Measurements from ENCODE around the gene MYH7. TPM values are rescaled to one million over a fixed set of nuclear protein-coding genes. Genes with fewer than 3 reads are reported as not detected.

Gene MYH7
- total RNA-seq, 1 donor from 2014 or later, result not detected

GRCh38 chr14:23380976-23381375, 54.5 kb downstream of the MYH7 start:
- TF ChIP-seq EZH2 (IDR thresholded peaks at IDR 0.05; ENCODE audit: insufficient read depth, low read length) (no peak), CTCF (IDR thresholded peaks at IDR 0.05; ENCODE audit: insufficient read depth, low read depth, low read length) (no peak)
- Mint-ChIP-seq H3K9me3 (ENCODE audit: unreplicated experiment) (peaks cover 1% of the 10 kb centered on the region), H3K27ac (ENCODE audit: unreplicated experiment) (no peak overlapping the region), H3K36me3 (ENCODE audit: low read depth, unreplicated experiment) (peaks cover 3% of the 10 kb centered on the region), H3K4me1 (ENCODE audit: low read depth, unreplicated experiment) (peaks cover 3% of the 10 kb centered on the region), H3K4me3 (ENCODE audit: unreplicated experiment) (no peak overlapping the region), H3K27me3 (ENCODE audit: low read depth, unreplicated experiment) (peaks cover 63% of the 10 kb centered on the region)
- Histone ChIP-seq H3K4me3 (ENCODE audit: insufficient read depth, low read depth, low read length) (no peak overlapping the region), H3K27ac (ENCODE audit: low read depth, low read length) (no peak overlapping the region), H4K20me1 (ENCODE audit: insufficient read depth, low read length) (no peaks in the 10 kb centered on the region), H3K9ac (ENCODE audit: low read length) (no peak overlapping the region), H3K79me2 (ENCODE audit: insufficient read depth, low read length) (no peaks in the 10 kb centered on the region), H3K27me3 (ENCODE audit: insufficient read depth, low read length) (peaks cover 2% of the 10 kb centered on the region), H2AFZ (ENCODE audit: low read depth, low read length) (no peak overlapping the region), H3K4me1 (ENCODE audit: insufficient read depth, low read length) (no peaks in the 10 kb centered on the region), H3K9me3 (ENCODE audit: insufficient read depth, low read depth, low read length) (no peaks in the 10 kb centered on the region), H3K4me2 (ENCODE audit: low read length) (no peak overlapping the region), H3K36me3 (ENCODE audit: insufficient read depth, low read length) (no peaks in the 10 kb centered on the region)
- DNase-seq (ENCODE audit: low read depth) (no peak), FAIRE-seq (no peak)

DNA sequence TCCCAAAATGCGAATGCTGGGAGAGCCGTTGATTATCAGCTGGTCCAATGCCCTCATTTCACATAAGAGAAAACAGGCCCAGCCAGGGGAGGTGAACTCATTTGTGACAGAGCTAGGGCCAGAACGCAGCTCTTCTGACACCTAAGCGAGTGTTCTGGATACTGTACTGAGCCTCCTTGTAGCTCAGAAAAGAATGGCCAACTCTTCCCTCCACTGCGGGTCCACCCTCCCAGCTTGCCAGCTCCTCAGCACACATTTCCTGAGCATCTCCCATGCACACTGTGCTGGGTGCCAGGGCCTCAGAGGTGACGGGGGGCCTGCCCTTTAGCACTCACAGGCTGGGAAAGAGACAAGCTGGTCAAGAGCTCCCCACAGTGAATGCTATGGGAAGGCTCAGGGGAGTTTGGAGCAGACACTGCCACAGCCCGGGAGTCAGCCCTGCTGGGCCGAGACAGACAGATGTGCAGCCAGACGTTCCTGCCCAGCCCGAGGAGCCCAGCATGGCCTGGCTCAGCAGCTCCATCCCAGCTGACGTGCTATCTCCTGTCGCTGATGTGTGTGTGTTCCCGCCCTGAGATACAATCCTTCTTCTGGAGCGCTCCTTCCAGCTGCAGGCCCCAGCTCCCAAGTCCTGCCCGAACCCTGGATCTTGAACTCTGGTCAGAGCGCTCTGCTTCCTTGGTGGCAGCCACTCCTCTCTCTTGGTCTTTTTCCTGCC, 55.1 kb downstream of the MYH7 start:
- no peak overlapping the region for H3K9ac ChIP-seq (ENCODE audit: low read length)
- H3K36me3 ChIP-seq (ENCODE audit: insufficient read depth, low read length), result no peaks in the 10 kb centered on the region
- no peaks in the 10 kb centered on the region for H3K79me2 ChIP-seq (ENCODE audit: insufficient read depth, low read length)
- no peaks in the 10 kb centered on the region for H3K4me1 ChIP-seq (ENCODE audit: insufficient read depth, low read length)
- Mint-ChIP-seq H3K9me3 (ENCODE audit: unreplicated experiment) (no peaks in the 10 kb centered on the region), H3K36me3 (ENCODE audit: low read depth, unreplicated experiment) (peaks cover 3% of the 10 kb centered on the region), H3K4me1 (ENCODE audit: low read depth, unreplicated experiment) (peaks cover 3% of the 10 kb centered on the region), H3K27me3 (ENCODE audit: low read depth, unreplicated experiment) (peaks cover 63% of the 10 kb centered on the region), H3K27ac (ENCODE audit: unreplicated experiment) (no peak overlapping the region), H3K4me3 (ENCODE audit: unreplicated experiment) (no peak overlapping the region)
- peaks cover 2% of the 10 kb centered on the region for H3K27me3 ChIP-seq (ENCODE audit: insufficient read depth, low read length)
- FAIRE-seq (no peak), DNase-seq (ENCODE audit: low read depth) (no peak)
- no peaks in the 10 kb centered on the region for H3K9me3 ChIP-seq (ENCODE audit: insufficient read depth, low read depth, low read length)
- no peak overlapping the region for H3K4me3 ChIP-seq (ENCODE audit: insufficient read depth, low read depth, low read length)
- TF ChIP-seq EZH2 (IDR thresholded peaks at IDR 0.05; ENCODE audit: insufficient read depth, low read length) (no peak), CTCF (IDR thresholded peaks at IDR 0.05; ENCODE audit: insufficient read depth, low read depth, low read length) (no peak)
- no peaks in the 10 kb centered on the region for H4K20me1 ChIP-seq (ENCODE audit: insufficient read depth, low read length)
- no peak overlapping the region for H3K27ac ChIP-seq (ENCODE audit: low read depth, low read length)
- H3K4me2 ChIP-seq (ENCODE audit: low read length), result no peak overlapping the region
- no peak overlapping the region for H2AFZ ChIP-seq (ENCODE audit: low read depth, low read length)

Measured in astrocyte (in vitro differentiated cells and primary cell).